Trophoblast cell (in vitro differentiated cells and primary cell): ENCODE results near the gene AKIP1.

ENCODE experiments used
- DNase-seq, 2 donors: peaks; one replicate each; pipeline ENCODE4 v3.0.0-alpha.2; 2016
- H2AFZ ChIP-seq: 2 replicates; pipeline ENCODE4 v1.6.1; 2013; ENCODE audit warnings: low read length, moderate library complexity, mild to moderate bottlenecking; ENCODE audit not compliant: insufficient read depth, poor library complexity
- H2AK5ac ChIP-seq: 2 replicates; pipeline ENCODE4 v1.6.1; 2013; ENCODE audit warnings: mild to moderate bottlenecking, low read length
- H2BK120ac ChIP-seq: 2 replicates; pipeline ENCODE4 v1.6.1; 2013; ENCODE audit warnings: low read length, mild to moderate bottlenecking, moderate library complexity; ENCODE audit not compliant: insufficient read depth, poor library complexity
- H2BK12ac ChIP-seq: 2 replicates; pipeline ENCODE4 v1.6.1; 2013; ENCODE audit warnings: mild to moderate bottlenecking, low read length, moderate library complexity
- H2BK5ac ChIP-seq: 2 replicates; pipeline ENCODE4 v1.6.1; 2013; ENCODE audit warnings: low read length, low read depth, moderate library complexity, mild to moderate bottlenecking; ENCODE audit not compliant: poor library complexity
- H3K14ac ChIP-seq: 2 replicates; pipeline ENCODE4 v1.6.1; 2013; ENCODE audit warnings: mild to moderate bottlenecking, low read length
- H3K18ac ChIP-seq: 2 replicates; pipeline ENCODE4 v1.6.1; 2013; ENCODE audit warnings: mild to moderate bottlenecking, low read length
- H3K23ac ChIP-seq: 2 replicates; pipeline ENCODE4 v1.6.1; 2013; ENCODE audit warnings: low read length
- H3K27ac ChIP-seq: 2 replicates; pipeline ENCODE4 v1.5.1; 2013; ENCODE audit warnings: low read depth, mild to moderate bottlenecking, inconsistent platforms, low read length, moderate library complexity
- H3K27me3 ChIP-seq: 2 replicates; pipeline ENCODE4 v1.6.1; 2013; ENCODE audit warnings: inconsistent platforms, mild to moderate bottlenecking, low read length, moderate library complexity; ENCODE audit not compliant: insufficient read depth
- H3K36me3 ChIP-seq, 2 experiments: 1 replicate in 1 of 2; 2 replicates in 1 of 2; pipeline ENCODE4 v1.6.1; 2013; ENCODE audit warnings: low read length in 2 of 2, mild to moderate bottlenecking in 2 of 2, moderate library complexity in 1 of 2; ENCODE audit not compliant: insufficient read depth in 2 of 2, control insufficient read depth in 1 of 2
- H3K4ac ChIP-seq: 2 replicates; pipeline ENCODE4 v1.6.1; 2013; ENCODE audit warnings: low read depth, mild to moderate bottlenecking, low read length, moderate library complexity
- H3K4me1 ChIP-seq, 2 experiments: 1 replicate in 1 of 2; 2 replicates in 1 of 2; pipeline ENCODE4 v1.6.1; 2013; ENCODE audit warnings: low read length in 2 of 2, mild to moderate bottlenecking in 2 of 2, moderate library complexity in 1 of 2; ENCODE audit not compliant: insufficient read depth in 2 of 2, control insufficient read depth in 1 of 2
- H3K4me2 ChIP-seq: 2 replicates; pipeline ENCODE4 v1.6.1; 2013; ENCODE audit warnings: inconsistent platforms, mild to moderate bottlenecking, low read length, moderate library complexity
- H3K4me3 ChIP-seq: 2 replicates; pipeline ENCODE4 v1.5.1; 2013; ENCODE audit warnings: mild to moderate bottlenecking, low read depth, low read length, inconsistent platforms
- H3K79me1 ChIP-seq: one replicate; pipeline ENCODE4 v1.6.1; 2013; ENCODE audit warnings: low read length
- H3K79me2 ChIP-seq: 2 replicates; pipeline ENCODE4 v1.6.1; 2013; ENCODE audit warnings: low read length, mild to moderate bottlenecking; ENCODE audit not compliant: control insufficient read depth, insufficient read depth, poor library complexity
- H3K9ac ChIP-seq: 2 replicates; pipeline ENCODE4 v1.6.1; 2013; ENCODE audit warnings: mild to moderate bottlenecking, low read length
- H3K9me3 ChIP-seq: 2 replicates; pipeline ENCODE4 v1.6.1; 2013; ENCODE audit warnings: low read depth, mild to moderate bottlenecking, control low read depth, inconsistent platforms, low read length; ENCODE audit not compliant: insufficient read depth
- H4K12ac ChIP-seq: 2 replicates; pipeline ENCODE4 v1.6.1; 2013; ENCODE audit warnings: low read depth, mild to moderate bottlenecking, low read length, moderate library complexity
- H4K8ac ChIP-seq: 2 replicates; pipeline ENCODE4 v1.6.1; 2013; ENCODE audit warnings: low read depth, mild to moderate bottlenecking, low read length, moderate library complexity
- H4K91ac ChIP-seq: one replicate; pipeline ENCODE4 v1.6.1; 2013; ENCODE audit warnings: low read depth, mild to moderate bottlenecking, low read length, moderate library complexity
- WGBS: extraction: QIAGEN DNeasy Blood & Tissue Kit; methylation state at CpG from one replicate; pipeline ENCODE4 v1.1.7; 2013; ENCODE audit warnings: missing lambda C conversion rate; ENCODE audit not compliant: insufficient read length, insufficient coverage; ENCODE audit errors: extremely low coverage; 5-methylcytosine and 5-hydroxymethylcytosine counted together

The AKIP1 gene

GRCh38 chr11:8908099-8908498, 2.9 kb upstream of the AKIP1 start:
- Histone ChIP-seq H3K14ac (no peak overlapping the region), H2AFZ (no peak overlapping the region)

DNA sequence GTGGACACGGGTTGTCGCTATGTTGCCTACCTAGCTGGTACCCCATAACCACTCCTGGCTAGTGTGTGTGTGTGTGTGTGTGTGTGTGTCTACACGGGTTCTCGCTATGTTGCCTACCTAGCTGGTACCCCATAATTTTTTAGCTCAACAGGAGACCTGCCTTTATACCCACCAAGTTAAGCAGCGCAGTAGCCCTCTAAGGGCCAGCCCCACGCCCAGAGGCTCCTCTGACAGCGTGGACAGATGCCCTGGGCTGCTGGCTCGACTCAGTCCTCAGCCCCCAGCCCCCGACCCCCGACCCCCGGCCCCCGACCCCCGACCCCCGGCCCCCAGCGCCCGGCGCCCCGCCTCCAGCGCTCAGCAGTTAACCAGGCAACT, 351 bp upstream of the AKIP1 start:
- Histone ChIP-seq H4K12ac (peak overlapping the region; percentile 26), H3K14ac (peak overlapping the region; percentile 20), H3K9ac (peak overlapping the region; percentile 6), H2AK5ac (no peak overlapping the region), H2BK12ac (no peak overlapping the region), H4K8ac (peak overlapping the region; percentile 59), H2BK5ac (no peak overlapping the region), H3K18ac (peak overlapping the region; percentile 1), H4K91ac (no peak overlapping the region), H2AFZ (peak overlapping the region; percentile 48), H2BK120ac (no peak overlapping the region), H3K4ac (no peak overlapping the region), H3K9me3 (no peaks in the 10 kb centered on the region), H3K4me3 (peak overlapping the region; percentile 66), H3K23ac (no peak overlapping the region), H3K4me1 (peaks cover 0 to 10% of the 10 kb centered on the region in 2 experiments), H3K36me3 (peaks cover 2% of the 10 kb centered on the region in 2 experiments), H3K79me1 (peaks cover 6% of the 10 kb centered on the region), H3K79me2 (peaks cover 4% of the 10 kb centered on the region), H3K4me2 (peak overlapping the region; percentile 68), H3K27ac (no peak overlapping the region), H3K27me3 (no peaks in the 10 kb centered on the region)
- no peak for DNase-seq
- no CpG with 5 or more reads among the region's 19 CpGs for WGBS

More at GRCh38 chr11:8908099-8908498, 2.9 kb upstream of the AKIP1 start:
- Histone ChIP-seq H3K9ac (no peak overlapping the region), H3K4ac (no peak overlapping the region), H2BK12ac (no peak overlapping the region), H3K4me3 (no peak overlapping the region), H3K18ac (no peak overlapping the region), H3K79me1 (peaks cover 6% of the 10 kb centered on the region), H3K79me2 (peaks cover 4% of the 10 kb centered on the region), H2AK5ac (no peak overlapping the region), H2BK120ac (no peak overlapping the region), H3K9me3 (no peaks in the 10 kb centered on the region), H2BK5ac (no peak overlapping the region), H3K23ac (no peak overlapping the region), H3K36me3 (no peaks in the 10 kb centered on the region), H3K27me3 (no peaks in the 10 kb centered on the region), H3K4me1 (peaks cover 0 to 10% of the 10 kb centered on the region in 2 experiments), H4K91ac (no peak overlapping the region), H4K8ac (no peak overlapping the region), H4K12ac (no peak overlapping the region), H3K4me2 (no peak overlapping the region), H3K27ac (no peak overlapping the region)
- DNase-seq = no peak

- Histone ChIP-seq H2BK5ac (no peak overlapping the region), H3K27ac (no peak overlapping the region), H2BK120ac (no peak overlapping the region), H3K36me3 (peaks cover 3 to 7% of the 10 kb centered on the region in 2 experiments), H3K4ac (no peak overlapping the region), H3K18ac (no peak overlapping the region), H3K14ac (no peak overlapping the region), H3K79me2 (peaks cover 4% of the 10 kb centered on the region), H3K4me3 (no peak overlapping the region), H4K8ac (no peak overlapping the region), H2AFZ (no peak overlapping the region), H3K27me3 (no peaks in the 10 kb centered on the region), H4K91ac (no peak overlapping the region), H3K23ac (no peak overlapping the region), H3K9ac (no peak overlapping the region), H3K79me1 (peaks cover 9% of the 10 kb centered on the region), H2AK5ac (no peak overlapping the region), H3K4me1 (peaks cover 7 to 21% of the 10 kb centered on the region in 2 experiments), H3K4me2 (no peak overlapping the region), H2BK12ac (no peak overlapping the region), H3K9me3 (no peaks in the 10 kb centered on the region), H4K12ac (no peak overlapping the region)
- WGBS = no CpG with 5 or more reads among the region's 9 CpGs
- no peak for DNase-seq
Measured at GRCh38 chr11:8913961-8914660, 3.1 kb downstream of the AKIP1 start.

DNA sequence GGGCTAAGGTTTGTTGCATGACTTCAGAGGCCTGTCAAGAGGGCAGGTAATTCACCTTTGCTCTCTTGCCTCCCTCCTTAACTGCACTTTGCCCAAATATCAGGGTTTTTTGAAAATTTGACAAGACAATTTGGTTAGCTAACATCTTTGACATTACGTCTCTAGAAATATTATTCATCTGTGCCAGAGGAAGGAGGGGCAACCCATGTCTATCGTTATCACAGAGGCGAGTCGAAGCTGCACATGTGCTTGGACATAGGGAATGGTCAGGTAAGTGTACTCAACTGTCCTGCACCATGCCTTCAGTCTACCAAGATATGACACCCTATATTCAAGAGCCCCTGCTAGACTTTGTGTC, 3.7 kb downstream of the AKIP1 start:
- H3K79me2 ChIP-seq = peaks cover 4% of the 10 kb centered on the region
- no peak for DNase-seq
- no peak overlapping the region for H2AFZ ChIP-seq

More for the DNA sequence above, 3.7 kb downstream of the AKIP1 start:
- no peak overlapping the region for H2AK5ac ChIP-seq
- no peak overlapping the region for H4K91ac ChIP-seq
- no peak overlapping the region for H2BK5ac ChIP-seq
- no peak overlapping the region for H3K14ac ChIP-seq
- no CpG with 5 or more reads among the region's 4 CpGs for WGBS
- H3K36me3 ChIP-seq = peaks cover 3 to 9% of the 10 kb centered on the region in 2 experiments
- H4K8ac ChIP-seq = no peak overlapping the region
- H3K4me3 ChIP-seq = no peak overlapping the region
- H4K12ac ChIP-seq = no peak overlapping the region
- no peak overlapping the region for H3K23ac ChIP-seq
- H3K9ac ChIP-seq = no peak overlapping the region
- no peak overlapping the region for H3K4me2 ChIP-seq
- H3K4ac ChIP-seq = no peak overlapping the region
- H2BK12ac ChIP-seq = no peak overlapping the region
- H3K27me3 ChIP-seq = no peaks in the 10 kb centered on the region
- H3K18ac ChIP-seq = no peak overlapping the region
- peaks cover 7 to 21% of the 10 kb centered on the region in 2 experiments for H3K4me1 ChIP-seq
- H3K9me3 ChIP-seq = no peaks in the 10 kb centered on the region
- H3K27ac ChIP-seq = no peak overlapping the region
- peaks cover 9% of the 10 kb centered on the region for H3K79me1 ChIP-seq
- no peak overlapping the region for H2BK120ac ChIP-seq
